ENCODE results near the gene MS4A4E. TPM values are rescaled to one million over a fixed set of nuclear protein-coding genes. Genes with fewer than 3 reads are reported as not detected.

The MS4A4E gene
- total and polyA plus RNA-seq, 2 of the 13 experiments (the other 11 are each of a cell fraction or from before 2014, with no cell fraction given), result not detected

DNA sequence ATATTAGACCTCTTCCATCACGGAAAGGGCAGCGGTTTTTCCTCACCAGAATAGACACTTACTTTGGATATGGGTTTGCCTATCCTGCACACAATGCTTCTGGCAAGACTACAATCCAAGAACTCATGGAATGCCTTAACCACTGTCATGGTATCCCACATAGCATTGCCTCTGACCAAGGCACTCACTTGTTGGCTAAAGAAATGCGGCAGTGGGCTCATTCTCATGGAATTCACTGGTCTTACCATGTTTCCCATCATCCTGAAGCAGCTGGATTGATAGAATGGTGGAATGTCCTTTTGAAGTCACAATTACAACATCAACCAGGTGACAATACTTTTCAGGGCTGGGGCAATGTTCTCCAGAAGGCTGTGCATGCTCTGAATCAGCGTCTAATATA lies 20.8 kb downstream of the MS4A4E start:
- no peak for FAIRE-seq
- 0% methylated on average over 4 of the region's 4 CpGs for WGBS (ENCODE audit: low lambda C conversion rate)

More for the DNA sequence above, 20.8 kb downstream of the MS4A4E start:
- Histone ChIP-seq H3K9me3 (ENCODE audit: low read length) (no peaks in the 10 kb centered on the region), H3K79me2 (ENCODE audit: insufficient read depth, low read length) (no peaks in the 10 kb centered on the region), H2AFZ (ENCODE audit: low read length) (no peak overlapping the region), H3K9ac (ENCODE audit: insufficient read depth, low read depth, low read length) (no peak overlapping the region), H3K36me3 (replicated peaks in 1 of 2; ENCODE audit: control insufficient read depth in 1 of 2, insufficient read depth in 2 of 2, low read length in 2 of 2) (no peaks in the 10 kb centered on the region), H4K20me1 (ENCODE audit: insufficient read depth, low read length) (no peaks in the 10 kb centered on the region), H3K4me3 (replicated peaks in 1 of 3; ENCODE audit: insufficient read depth in 1 of 3, low read depth in 2 of 3, low read length in 3 of 3) (no peak overlapping the region), H3K4me1 (ENCODE audit: insufficient read depth, low read length) (no peaks in the 10 kb centered on the region), H3K27ac (ENCODE audit: extremely low read length, insufficient read depth, low read length) (no peak overlapping the region), H3K4me2 (ENCODE audit: low read depth, low read length) (no peak overlapping the region), H3K27me3 (ENCODE audit: control insufficient read depth in 1 of 2, insufficient read depth in 2 of 2, low read length in 2 of 2) (no peaks in the 10 kb centered on the region)
- POLR2A ChIA-PET, result no interaction called here
- no TSS peak for BruUV-seq (replicated peaks)
- in situ Hi-C loops (cut with HindIII; ENCODE audit: extremely low pct_ligation_motif_present, low pct_unique_long_range_greater_than_20kb) (no loop called here), intact Hi-C loops (cut with micrococcal nuclease; ENCODE audit: unreplicated experiment) (no loop called here)
- no peak for DNase-seq (ENCODE audit: low spot score)
- CTCF ChIA-PET (ENCODE audit: low intra/inter-chr PET ratio, low total read pairs), result no interaction called here
- TF ChIP-seq ZNF451 (CRISPR knock-in tag; IDR thresholded peaks at IDR 0.05), result no peak
- no peak for TF ChIP-seq MLLT10 (CRISPR knock-in tag; IDR thresholded peaks at IDR 0.05)
- no peak for TF ChIP-seq PCBP1 (IDR thresholded peaks at IDR 0.05; ENCODE audit: borderline replicate concordance, low read depth, low read length)
- no peak for TF ChIP-seq ZNF281 (CRISPR knock-in tag; IDR thresholded peaks at IDR 0.05; ENCODE audit: borderline replicate concordance)
- no peak for TF ChIP-seq ZNF713 (CRISPR knock-in tag; IDR thresholded peaks at IDR 0.05)
- no peak for TF ChIP-seq PLSCR1 (CRISPR knock-in tag; IDR thresholded peaks at IDR 0.05; ENCODE audit: borderline replicate concordance)
- no peak for TF ChIP-seq STAG1 (CRISPR knock-in tag; IDR thresholded peaks at IDR 0.05)
- no peak for TF ChIP-seq PAXIP1 (CRISPR knock-in tag; conservative IDR thresholded peaks at IDR 0.05)
- TF ChIP-seq SALL2 (CRISPR knock-in tag; IDR thresholded peaks at IDR 0.05), result no peak
- TF ChIP-seq, protein P1, sequence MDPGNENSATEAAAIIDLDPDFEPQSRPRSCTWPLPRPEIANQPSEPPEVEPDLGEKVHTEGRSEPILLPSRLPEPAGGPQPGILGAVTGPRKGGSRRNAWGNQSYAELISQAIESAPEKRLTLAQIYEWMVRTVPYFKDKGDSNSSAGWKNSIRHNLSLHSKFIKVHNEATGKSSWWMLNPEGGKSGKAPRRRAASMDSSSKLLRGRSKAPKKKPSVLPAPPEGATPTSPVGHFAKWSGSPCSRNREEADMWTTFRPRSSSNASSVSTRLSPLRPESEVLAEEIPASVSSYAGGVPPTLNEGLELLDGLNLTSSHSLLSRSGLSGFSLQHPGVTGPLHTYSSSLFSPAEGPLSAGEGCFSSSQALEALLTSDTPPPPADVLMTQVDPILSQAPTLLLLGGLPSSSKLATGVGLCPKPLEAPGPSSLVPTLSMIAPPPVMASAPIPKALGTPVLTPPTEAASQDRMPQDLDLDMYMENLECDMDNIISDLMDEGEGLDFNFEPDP (CRISPR knock-in tag; conservative IDR thresholded peaks at IDR 0.05), result no peak
- TF ChIP-seq ZNF883 (CRISPR knock-in tag; IDR thresholded peaks at IDR 0.05; ENCODE audit: not compliant biosample characterization), result no peak
- TF ChIP-seq RNF2 (conservative IDR thresholded peaks at IDR 0.05; ENCODE audit: low read depth), result no peak
- no peak for TF ChIP-seq ZFP1 (CRISPR knock-in tag; IDR thresholded peaks at IDR 0.05)
- TF ChIP-seq SMARCE1 (IDR thresholded peaks at IDR 0.05; ENCODE audit: borderline replicate concordance), result no peak
- no peak for TF ChIP-seq ZEB1 (IDR thresholded peaks at IDR 0.05; ENCODE audit: insufficient replicate concordance, low read depth)
- no peak for TF ChIP-seq TFDP1 (CRISPR knock-in tag; IDR thresholded peaks at IDR 0.05; ENCODE audit: borderline replicate concordance)
- no peak for ATAC-seq

All from HepG2 (cell line).